Raji (cell line): ENCODE measurements around the gene TESMIN.

Experiments
- POLR2A ChIP-seq: IDR thresholded peaks from 2 replicates; pipeline ENCODE4 v1.6.1; 2011; ENCODE audit warnings: low read depth, low read length, control low read depth; ENCODE audit not compliant: insufficient read depth

The TESMIN gene, protein sequence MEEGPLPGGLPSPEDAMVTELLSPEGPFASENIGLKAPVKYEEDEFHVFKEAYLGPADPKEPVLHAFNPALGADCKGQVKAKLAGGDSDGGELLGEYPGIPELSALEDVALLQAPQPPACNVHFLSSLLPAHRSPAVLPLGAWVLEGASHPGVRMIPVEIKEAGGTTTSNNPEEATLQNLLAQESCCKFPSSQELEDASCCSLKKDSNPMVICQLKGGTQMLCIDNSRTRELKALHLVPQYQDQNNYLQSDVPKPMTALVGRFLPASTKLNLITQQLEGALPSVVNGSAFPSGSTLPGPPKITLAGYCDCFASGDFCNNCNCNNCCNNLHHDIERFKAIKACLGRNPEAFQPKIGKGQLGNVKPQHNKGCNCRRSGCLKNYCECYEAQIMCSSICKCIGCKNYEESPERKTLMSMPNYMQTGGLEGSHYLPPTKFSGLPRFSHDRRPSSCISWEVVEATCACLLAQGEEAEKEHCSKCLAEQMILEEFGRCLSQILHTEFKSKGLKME

GRCh38 chr11:68751331-68751856 is at the start of gene TESMIN:
TSS of gene TESMIN (minus strand) at chr11:68751520. CDS start at chr11:68750660, 860 bp downstream.
- TF ChIP-seq POLR2A: peak; percentile 40

GRCh38 chr11:68798221-68798813 is 47.0 kb upstream of the TESMIN start:
- no peak for TF ChIP-seq POLR2A

DNA sequence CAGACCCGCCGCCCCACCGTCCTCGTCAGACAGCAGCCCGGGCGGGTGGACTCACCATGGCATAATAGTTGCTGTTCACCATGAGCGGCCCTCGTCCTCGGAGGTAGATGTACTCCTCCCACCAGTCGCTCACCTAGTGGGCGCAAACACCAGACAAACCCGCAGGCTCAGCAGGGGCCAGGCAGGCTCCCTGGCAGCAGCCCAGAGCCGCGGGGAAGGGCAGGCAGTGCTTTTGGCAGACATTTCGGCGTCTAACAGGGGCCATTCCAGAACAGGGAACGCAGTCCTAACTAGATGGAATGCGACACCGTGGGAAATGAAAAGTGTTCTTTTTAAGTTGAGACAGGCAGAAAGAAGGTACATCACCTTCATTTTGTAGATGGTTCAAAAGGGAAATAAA is 45.5 kb upstream of the TESMIN start:
- no peak for TF ChIP-seq POLR2A

- no peak for TF ChIP-seq POLR2A
Observed at GRCh38 chr11:68792400-68792966, 41.2 kb upstream of the TESMIN start.

DNA sequence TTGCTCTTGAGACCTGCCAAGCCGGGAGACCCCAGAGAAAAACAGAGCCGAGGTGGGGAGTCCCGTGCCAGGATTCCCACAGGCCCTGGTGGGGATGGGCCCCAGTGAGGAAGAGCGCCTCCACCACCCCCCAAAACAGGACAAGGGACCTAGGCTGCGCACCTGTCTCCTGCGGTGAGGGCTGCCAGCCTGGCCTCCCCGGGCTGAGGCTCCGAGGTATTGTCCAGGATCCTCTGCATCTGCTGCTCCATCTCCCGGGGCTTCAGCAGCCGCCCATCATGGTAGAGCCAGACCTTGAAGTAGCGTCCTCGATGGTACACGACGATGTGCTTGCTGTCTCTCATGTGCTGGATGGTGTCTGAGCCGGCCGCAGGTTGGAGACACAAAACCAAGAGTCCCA is 33.3 kb upstream of the TESMIN start:
- TF ChIP-seq POLR2A: no peak

- no peak for TF ChIP-seq POLR2A
Observed at GRCh38 chr11:68783216-68783821, 32.0 kb upstream of the TESMIN start.

GRCh38 chr11:68782711-68783110 is 31.4 kb upstream of the TESMIN start:
- TF ChIP-seq POLR2A: no peak

DNA sequence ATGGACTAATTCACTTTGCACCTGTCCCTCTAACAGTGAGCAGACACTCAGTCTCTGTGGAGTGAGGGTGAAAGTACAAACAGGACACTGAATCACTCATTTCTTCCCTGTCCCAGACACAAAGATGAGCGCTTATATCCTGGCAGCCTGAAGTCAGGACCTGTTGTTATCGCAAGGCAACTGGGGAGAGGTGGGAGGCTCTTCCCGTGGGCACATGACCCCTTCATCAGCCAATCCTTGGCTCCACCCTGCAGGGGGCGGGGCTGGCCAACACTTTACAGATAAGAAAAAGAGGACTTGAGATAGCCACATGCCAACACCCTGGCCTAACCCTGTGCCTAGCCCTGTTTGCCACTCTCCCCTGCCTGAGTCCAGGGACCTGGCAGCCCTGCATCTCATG is 29.5 kb upstream of the TESMIN start:
- no peak for TF ChIP-seq POLR2A

DNA sequence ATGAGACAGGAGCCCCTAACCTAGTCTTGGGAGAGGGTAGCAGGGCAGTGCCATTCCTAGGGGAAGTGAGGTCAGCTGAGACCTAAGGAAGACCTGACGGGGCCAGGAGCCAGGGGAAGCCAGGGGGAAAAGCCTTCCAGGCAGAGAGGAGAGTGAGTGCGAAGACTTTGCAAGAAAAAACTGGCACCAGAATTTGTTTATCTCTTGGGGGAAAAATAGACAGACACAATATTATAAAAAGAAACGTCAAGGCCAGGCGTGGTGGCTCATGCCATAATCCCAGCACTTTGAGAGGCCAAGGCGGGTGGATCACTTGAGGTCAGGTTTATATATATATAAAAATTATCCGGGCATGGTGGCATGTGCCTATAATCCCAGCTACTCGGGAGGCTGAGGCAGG is 26.9 kb upstream of the TESMIN start:
- no peak for TF ChIP-seq POLR2A

- no peak for TF ChIP-seq POLR2A
Observed at GRCh38 chr11:68776442-68777235, 25.3 kb upstream of the TESMIN start.

- no peak for TF ChIP-seq POLR2A
Observed at GRCh38 chr11:68775951-68776388, 24.6 kb upstream of the TESMIN start.

DNA sequence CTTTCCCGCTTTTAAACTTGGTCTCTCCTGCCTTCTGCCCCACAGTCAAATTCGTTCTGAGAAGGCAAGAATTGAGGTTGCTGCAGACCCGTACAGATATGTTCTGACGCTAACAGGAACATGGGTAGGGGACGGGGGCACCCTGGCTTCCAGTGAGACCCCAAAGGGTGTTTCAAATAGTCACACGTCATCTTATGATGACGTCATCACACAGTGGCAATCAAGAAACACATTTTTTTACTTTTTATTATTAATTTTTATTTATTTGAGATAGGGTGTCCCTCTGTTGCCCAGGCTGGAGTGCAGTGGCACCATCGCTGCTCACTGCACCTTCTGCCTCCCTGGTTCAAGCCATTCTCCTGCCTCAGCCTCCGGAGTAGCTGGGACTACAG is 22.9 kb upstream of the TESMIN start:
- no peak for TF ChIP-seq POLR2A

DNA sequence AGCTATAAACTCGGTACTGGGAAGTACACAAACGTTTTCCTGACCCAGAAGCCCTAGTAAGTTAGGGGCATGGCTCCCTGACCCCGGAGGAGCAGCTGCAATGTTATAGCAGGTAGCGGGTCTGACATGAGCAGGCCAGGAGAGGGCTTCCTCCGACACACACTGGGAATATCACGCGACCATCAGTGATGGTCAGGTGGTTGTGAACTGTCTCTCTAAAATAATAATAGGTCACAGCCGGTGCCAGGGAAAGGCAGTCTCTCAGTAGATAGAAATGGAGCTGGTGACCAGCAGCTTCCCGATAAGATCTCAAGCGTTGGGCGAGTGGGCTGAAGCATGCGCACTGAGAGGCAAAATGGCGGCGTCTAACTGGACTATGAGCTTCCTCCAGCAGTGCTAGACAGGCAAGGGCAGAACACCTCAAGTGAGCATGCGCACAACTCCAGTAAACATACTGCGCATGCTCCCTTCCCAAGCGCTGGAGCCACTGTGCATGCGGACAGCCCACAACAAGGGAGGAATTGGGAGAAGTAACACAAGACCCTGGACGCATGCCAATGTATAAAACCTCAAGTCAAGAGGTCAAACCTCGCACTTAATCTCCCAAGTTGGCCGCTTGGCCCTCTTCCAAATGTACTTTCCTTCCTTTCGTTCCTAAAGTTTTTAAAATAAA is 22.3 kb upstream of the TESMIN start:
- TF ChIP-seq POLR2A: no peak

- no peak for TF ChIP-seq POLR2A
Observed at GRCh38 chr11:68772936-68773335, 21.6 kb upstream of the TESMIN start.
